Stimulated activated CD8-positive, alpha-beta memory T cell treated with anti-CD3 and anti-CD28 coated beads, Interleukin-12 subunit alpha, Interleukin-12 subunit beta, amount 100 ng/mL, for 24 hours (primary cell): ENCODE results near the gene GRB2.
"Not testable (repeated sequence)": the region's sequence is repeated elsewhere in the genome, so short reads cannot be mapped to it uniquely, and the experiment has no call there.

ENCODE experiments used
- DNase-seq: peaks from one replicate; pipeline ENCODE4 v3.0.0-alpha.2; 2020; ENCODE audit errors: extremely low read depth

The GRB2 gene

GRCh38 chr17:75387771-75388170 lies 17.7 kb downstream of the GRB2 start:
- no peak for DNase-seq

GRCh38 chr17:75386430-75386829 lies 19.0 kb downstream of the GRB2 start:
- DNase-seq: no peak

DNA sequence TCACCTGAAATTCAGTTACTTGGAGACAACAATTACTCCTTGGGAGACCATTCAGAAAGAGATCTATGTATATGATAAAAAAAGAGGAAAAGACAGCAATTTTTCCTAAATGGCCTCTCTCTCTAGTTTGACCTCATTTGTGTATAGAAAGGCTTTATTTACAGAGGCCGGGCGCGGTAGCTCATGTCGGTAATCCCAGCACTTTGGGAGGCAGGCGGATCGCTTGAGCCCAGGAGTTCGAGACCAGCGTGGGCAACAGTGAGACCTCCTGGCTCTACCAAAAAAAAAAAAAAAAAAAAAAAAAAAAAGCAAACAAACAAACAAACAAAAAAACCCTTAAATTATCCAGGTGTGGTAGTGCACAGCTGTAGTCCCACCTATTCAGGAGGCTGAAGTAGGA lies 20.7 kb downstream of the GRB2 start:
- DNase-seq: no peak

DNA sequence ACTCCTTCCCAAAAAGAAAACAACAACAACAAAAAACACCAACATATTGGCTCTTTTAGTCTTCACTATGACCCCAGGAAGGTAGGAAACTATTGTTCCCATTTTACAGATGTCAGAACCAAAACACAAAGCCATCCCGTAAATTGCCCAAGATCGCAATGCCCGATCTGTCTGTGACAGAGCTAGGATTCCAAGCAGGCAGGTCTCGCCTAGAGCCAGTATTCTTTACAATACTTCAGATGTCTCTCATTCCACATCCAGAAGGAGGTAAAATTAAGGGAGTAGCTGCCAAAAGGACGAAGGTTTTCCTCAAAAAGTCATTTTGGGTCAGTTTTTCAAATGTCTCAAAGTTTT lies 21.7 kb downstream of the GRB2 start:
- DNase-seq: no peak

- DNase-seq: no peak
Observed at GRCh38 chr17:75380750-75381149, 24.7 kb downstream of the GRB2 start.

GRCh38 chr17:75380315-75380714 lies 25.2 kb downstream of the GRB2 start:
- DNase-seq: no peak

GRCh38 chr17:75379426-75379825 lies 26.1 kb downstream of the GRB2 start:
- not testable (repeated sequence) for DNase-seq

DNA sequence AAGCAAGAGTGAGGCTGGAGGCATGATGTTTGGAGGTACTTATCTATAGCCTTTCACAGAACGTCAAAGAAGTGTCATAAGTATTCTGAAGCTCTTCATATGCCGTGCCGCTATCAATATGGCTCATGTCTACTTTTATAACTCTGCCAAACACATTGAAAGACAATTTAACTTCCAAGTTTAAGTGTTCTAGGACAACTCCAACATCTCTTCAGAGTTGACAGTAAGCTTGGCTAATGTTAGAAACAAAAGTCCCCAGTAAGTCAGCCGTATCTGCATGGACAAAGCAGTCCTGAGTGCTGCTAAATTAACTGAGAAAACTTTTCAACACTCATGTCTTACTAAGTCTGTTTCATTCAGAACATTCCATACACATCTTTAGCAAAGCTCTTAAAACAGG lies 32.2 kb downstream of the GRB2 start:
- DNase-seq: no peak

- no peak for DNase-seq
Observed at GRCh38 chr17:75371981-75372380, 33.5 kb downstream of the GRB2 start.

GRCh38 chr17:75371339-75371738 lies 34.1 kb downstream of the GRB2 start:
- DNase-seq: no peak

- no peak for DNase-seq
Observed at GRCh38 chr17:75370286-75370915, 35.1 kb downstream of the GRB2 start.

DNA sequence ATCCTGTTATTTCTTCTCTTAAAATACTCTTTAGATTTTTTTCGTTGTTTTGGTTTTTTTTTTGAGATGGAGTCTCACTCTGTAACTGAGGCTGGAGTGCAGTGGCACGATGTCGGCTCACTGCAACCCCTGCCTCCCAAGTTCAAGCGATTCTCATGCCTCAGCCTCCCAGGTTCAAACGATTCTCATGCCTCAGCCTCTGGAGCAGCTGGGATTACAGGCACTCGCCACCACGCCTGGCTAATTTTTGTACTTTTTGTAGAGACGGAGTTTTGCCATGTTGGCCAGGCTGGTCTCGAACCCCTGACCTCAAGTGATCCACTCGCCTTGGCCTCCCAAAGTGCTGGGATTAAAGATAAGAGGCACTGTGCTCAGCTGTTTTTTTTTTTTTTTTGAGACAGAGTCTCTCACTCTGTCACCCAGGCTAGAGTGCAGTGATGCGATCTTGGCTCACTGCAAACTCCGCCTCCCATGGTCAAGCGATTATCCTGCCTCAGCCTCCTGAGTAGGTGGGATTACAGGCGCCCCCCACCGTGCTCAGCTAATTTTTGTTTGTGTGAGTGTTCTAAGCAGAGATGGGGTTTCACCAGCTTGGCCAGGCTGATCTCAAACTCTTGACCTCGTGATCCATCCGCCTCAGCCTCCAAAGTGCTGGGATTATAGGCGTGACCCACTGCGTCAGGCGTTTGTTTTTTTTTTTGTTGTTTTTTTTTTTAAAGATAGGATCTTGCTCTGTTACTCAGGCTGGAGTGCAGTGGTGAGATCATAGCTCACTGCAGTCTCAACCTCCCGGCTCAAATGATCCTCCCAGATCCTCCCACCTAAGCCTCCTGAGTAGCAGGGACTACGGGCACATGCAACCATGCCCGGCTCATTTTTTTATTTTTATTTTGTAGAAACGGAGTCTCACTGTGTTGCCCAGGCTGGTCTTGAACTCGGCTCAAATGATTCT lies 37.4 kb downstream of the GRB2 start:
- DNase-seq: not testable (repeated sequence)

- DNase-seq: no peak
Observed at GRCh38 chr17:75367312-75367711, 38.2 kb downstream of the GRB2 start.

DNA sequence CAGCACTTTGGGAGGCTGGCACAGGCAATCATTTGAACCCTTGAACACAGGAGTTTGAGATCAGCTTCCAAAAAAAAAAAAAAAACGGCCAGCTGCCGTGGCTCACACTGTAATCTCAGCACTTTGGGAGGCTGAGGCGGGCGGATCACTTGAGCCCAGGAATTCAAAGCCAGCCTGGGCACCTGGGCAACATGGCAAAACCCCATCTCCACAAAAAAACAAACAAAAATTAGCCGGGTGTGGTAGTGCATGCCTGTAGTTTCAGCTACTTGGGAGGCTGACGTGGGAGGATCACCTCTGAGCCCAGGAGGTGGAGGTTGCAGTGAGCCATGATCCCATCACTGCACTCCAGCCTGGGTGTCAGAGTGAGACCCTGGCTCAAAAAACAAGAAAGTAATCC lies 39.0 kb downstream of the GRB2 start:
- DNase-seq: no peak

DNA sequence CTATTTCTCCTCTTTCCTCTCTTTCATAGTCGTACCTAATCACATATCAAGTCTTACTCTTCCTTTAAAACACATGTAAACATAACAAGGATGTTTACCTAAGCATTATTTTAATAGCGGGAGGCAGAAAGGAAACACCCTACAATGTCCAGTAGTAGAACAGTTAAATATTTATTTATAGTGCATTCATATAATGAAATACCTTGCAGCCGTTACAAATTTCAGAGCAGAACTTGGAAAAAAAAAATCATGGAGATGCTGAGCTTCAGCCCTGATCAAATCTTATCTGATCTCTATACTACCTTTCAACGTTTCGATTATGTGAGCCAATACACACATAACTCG lies 39.6 kb downstream of the GRB2 start:
- DNase-seq: no peak

DNA sequence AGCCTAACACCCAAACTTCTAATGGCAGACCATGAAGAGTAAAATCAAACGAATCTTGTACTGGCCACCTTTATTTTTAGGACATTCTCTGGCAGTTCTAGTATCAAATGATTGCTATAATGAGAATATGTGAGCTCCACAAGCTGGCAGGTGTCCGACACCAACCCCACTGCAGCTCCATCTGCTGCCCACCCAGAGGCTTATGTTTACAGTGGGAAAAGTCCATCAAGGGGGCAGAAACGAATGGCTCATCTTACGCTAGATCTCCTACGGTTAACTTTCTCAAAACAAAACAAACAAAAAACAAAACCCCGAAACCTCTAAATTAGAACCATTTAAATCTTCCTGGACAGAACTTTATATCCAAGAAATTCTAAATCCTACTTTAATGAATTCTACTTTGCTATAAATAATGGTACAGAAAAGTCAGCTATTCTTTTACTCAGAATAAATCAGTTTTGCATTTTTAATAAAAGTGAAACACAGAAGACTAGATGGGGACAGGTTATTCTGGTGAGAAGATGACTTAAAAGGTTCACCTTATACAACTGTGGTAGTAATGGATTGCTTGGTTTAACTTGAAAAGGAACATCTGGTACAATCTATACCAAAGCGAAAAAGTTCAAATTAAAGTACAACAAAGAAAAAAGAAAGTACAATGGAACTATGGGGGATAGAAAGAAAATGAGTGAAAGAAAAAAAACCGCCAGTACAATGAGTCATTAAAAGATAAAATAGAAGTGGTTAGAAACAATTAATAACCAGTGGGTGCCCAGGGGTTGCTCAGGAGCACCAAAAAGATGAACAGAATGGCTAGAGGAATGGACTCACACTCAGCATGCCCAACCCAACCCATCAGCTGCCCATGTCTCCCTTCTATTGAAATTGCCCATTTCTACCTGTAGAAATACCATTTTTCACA lies 40.2 kb downstream of the GRB2 start:
- no peak for DNase-seq

- no peak for DNase-seq
Observed at GRCh38 chr17:75364078-75364477, 41.4 kb downstream of the GRB2 start.

- no peak for DNase-seq
Observed at GRCh38 chr17:75361996-75362395, 43.5 kb downstream of the GRB2 start.

GRCh38 chr17:75361344-75361743 lies 44.1 kb downstream of the GRB2 start:
- DNase-seq: no peak

GRCh38 chr17:75356260-75356937 lies 49.1 kb downstream of the GRB2 start:
- no peak for DNase-seq

DNA sequence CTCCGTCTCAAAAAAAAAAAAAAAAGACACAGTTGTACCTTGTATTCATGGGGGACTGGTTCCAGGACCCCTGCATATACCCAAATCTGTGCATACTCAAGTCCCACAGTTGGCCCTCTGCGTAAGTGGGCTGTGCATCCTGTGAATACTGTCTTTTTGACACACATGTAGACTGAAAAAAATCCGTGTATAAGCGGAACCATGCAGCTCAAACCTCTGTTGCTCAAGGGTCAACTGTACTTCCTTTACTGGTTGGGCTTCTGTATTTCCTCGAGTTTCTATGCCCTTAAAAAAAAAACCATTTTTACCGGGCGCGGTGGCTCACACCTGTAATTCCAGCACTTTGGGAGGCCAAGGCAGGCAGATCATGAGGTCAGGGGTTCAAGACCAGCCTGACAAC lies 52.3 kb downstream of the GRB2 start:
- no peak for DNase-seq

- no peak for DNase-seq
Observed at GRCh38 chr17:75352079-75352569, 53.4 kb downstream of the GRB2 start.
